HepG2 (cell line): ENCODE results near the gene HSP90AA1. TPM values are rescaled to one million over a fixed set of nuclear protein-coding genes. Genes with fewer than 3 reads are reported as not detected.
"Not testable (repeated sequence)": the region's sequence is repeated elsewhere in the genome, so short reads cannot be mapped to it uniquely, and the experiment has no call there.

ENCODE experiments used
- ATAC-seq: fragments of 200-7000 bp; cut with Tn5 transposase; 3 replicates; pipeline ENCODE4 v1.9.1; 2020; ENCODE audit warnings: mild to moderate bottlenecking, moderate library complexity
- BruUV-seq: library from RNA; stranded (reverse); fragments of 400-500 nt; replicated peaks from 2 replicates; lab custom pipeline; 2021; lab: Mats Ljungman, UMichigan
- CTCF ChIA-PET: fragments of 300-600 bp; formaldehyde crosslinking; extraction: SDS; loops from one replicate; lab custom pipeline; 2021; ENCODE audit warnings: low total read pairs, inconsistent platforms, low intra/inter-chr PET ratio; lab: Yijun Ruan, JAX
- POLR2A ChIA-PET: fragments of 350-600 bp; sonication (Branson Sonifier 250); formaldehyde crosslinking; loops from one replicate; lab custom pipeline; 2020; ENCODE audit warnings: antibody characterized with exemption, inconsistent platforms; lab: Yijun Ruan, JAX
- DNase-seq: peaks from one replicate; pipeline ENCODE4 v3.0.0-alpha.2; 2015; ENCODE audit warnings: low spot score
- FAIRE-seq: peaks from 3 replicates; lab custom pipeline; 2011; peaks lifted over from hg19 to GRCh38; lab: Jason Lieb, UNC
- H2AFZ ChIP-seq: one replicate; pipeline ENCODE4 v1.6.1; 2011; ENCODE audit warnings: low read length, inconsistent platforms
- H3K27ac ChIP-seq: fragments of 300-600 bp; 3 replicates; pipeline ENCODE4 v1.8.0; 2011; ENCODE audit warnings: mixed run types, mild to moderate bottlenecking, mixed read lengths, low read length, inconsistent platforms; ENCODE audit not compliant: insufficient read depth; ENCODE audit errors: extremely low read length
- H3K27me3 ChIP-seq, 2 experiments: fragments of 200-600 bp in 1 of 2; 2 replicates in 1 of 2; 3 replicates in 1 of 2; pipeline versions ENCODE4 v1.6.0 to v1.8.0; 2011; ENCODE audit warnings: low read length in 2 of 2, mild to moderate bottlenecking in 2 of 2, moderate library complexity in 2 of 2, inconsistent platforms in 1 of 2; ENCODE audit not compliant: insufficient read depth in 2 of 2, control insufficient read depth in 1 of 2
- H3K36me3 ChIP-seq, 2 experiments: fragments of 200-600 bp in 1 of 2; replicated peaks in 1 of 2; 2 replicates in 1 of 2; 3 replicates in 1 of 2; pipeline versions ENCODE4 v1.5.1 to v1.8.0; 2011; ENCODE audit warnings: low read length in 2 of 2, inconsistent platforms in 1 of 2; ENCODE audit not compliant: insufficient read depth in 2 of 2, control insufficient read depth in 1 of 2
- H3K4me1 ChIP-seq: 2 replicates; pipeline ENCODE4 v1.5.1; 2012; ENCODE audit warnings: low read length, inconsistent platforms; ENCODE audit not compliant: insufficient read depth
- H3K4me2 ChIP-seq: 2 replicates; pipeline ENCODE4 v1.6.0; 2011; ENCODE audit warnings: low read depth, low read length, inconsistent platforms
- H3K4me3 ChIP-seq, 3 experiments: fragments of 200-600 bp in 1 of 3; sonication (generic), shearing (Covaris generic) in 1 of 3; replicated peaks in 1 of 3; 2 replicates each; pipeline ENCODE4 v1.5.1; 2011 to 2016; ENCODE audit warnings: low read length in 3 of 3, inconsistent platforms in 2 of 3, low read depth in 2 of 3, mild to moderate bottlenecking in 2 of 3, control low read depth in 1 of 3, mixed read lengths in 1 of 3; ENCODE audit not compliant: insufficient read depth in 1 of 3
- H3K79me2 ChIP-seq: one replicate; pipeline ENCODE4 v1.6.1; 2011; ENCODE audit warnings: low read length, inconsistent platforms; ENCODE audit not compliant: insufficient read depth
- H3K9ac ChIP-seq: 2 replicates; pipeline ENCODE4 v1.6.0; 2011; ENCODE audit warnings: mild to moderate bottlenecking, low read depth, low read length, inconsistent platforms; ENCODE audit not compliant: insufficient read depth
- H3K9me3 ChIP-seq: 2 replicates; pipeline ENCODE4 v1.5.1; 2012; ENCODE audit warnings: mild to moderate bottlenecking, low read length
- H4K20me1 ChIP-seq: 2 replicates; pipeline ENCODE4 v1.6.0; 2011; ENCODE audit warnings: inconsistent platforms, mild to moderate bottlenecking, low read length, moderate library complexity; ENCODE audit not compliant: insufficient read depth
- ARID4A ChIP-seq: sonication (generic); formaldehyde crosslinking; IDR thresholded peaks from 2 replicates; pipeline ENCODE4 v1.5.0; 2020; ENCODE audit warnings: mild to moderate bottlenecking, missing genetic modification reagents, borderline replicate concordance
- FOXO4 ChIP-seq: sonication (generic); formaldehyde crosslinking; conservative IDR thresholded peaks from 2 replicates; pipeline ENCODE4 v1.8.1; 2023; ENCODE audit warnings: missing genetic modification reagents
- HNRNPUL1 ChIP-seq: fragments of 200-400 bp; formaldehyde crosslinking; IDR thresholded peaks from 2 replicates; pipeline ENCODE4 v1.6.1; 2017; ENCODE audit warnings: low read depth, mild to moderate bottlenecking, low read length, moderate library complexity
- HOXA3 ChIP-seq: sonication (generic); formaldehyde crosslinking; IDR thresholded peaks from 2 replicates; pipeline ENCODE4 v1.5.0; 2020; ENCODE audit warnings: missing genetic modification reagents
- HOXA7 ChIP-seq: sonication (generic); formaldehyde crosslinking; IDR thresholded peaks from 2 replicates; pipeline ENCODE4 v1.8.1; 2022; ENCODE audit warnings: mild to moderate bottlenecking, missing genetic modification reagents, moderate library complexity
- MATR3 ChIP-seq: sonication (generic); formaldehyde crosslinking; IDR thresholded peaks from 2 replicates; pipeline ENCODE4 v1.4.0; 2020; ENCODE audit warnings: missing genetic modification reagents
- NR2F6 ChIP-seq, 2 experiments: IDR thresholded peaks; 2 replicates each; pipeline ENCODE4 v1.6.1; 2016; ENCODE audit warnings: antibody characterized with exemption in 1 of 2, mild to moderate bottlenecking in 1 of 2
- RELA ChIP-seq: sonication (generic); formaldehyde crosslinking; IDR thresholded peaks from 2 replicates; pipeline ENCODE4 v1.4.0; 2020; ENCODE audit warnings: missing genetic modification reagents
- SIN3A ChIP-seq: IDR thresholded peaks from 2 replicates; pipeline ENCODE4 v1.6.1; 2011; ENCODE audit warnings: low read depth, mild to moderate bottlenecking, control low read depth, low read length, borderline replicate concordance
- ZNF589 ChIP-seq: sonication (generic); formaldehyde crosslinking; conservative IDR thresholded peaks from 2 replicates; pipeline ENCODE4 v1.8.0; 2022; ENCODE audit warnings: mild to moderate bottlenecking, moderate library complexity, missing genetic modification reagents
- WGBS: methylation state at CpG from one replicate; pipeline ENCODE4 v1.1.6; 2017; ENCODE audit warnings: low lambda C conversion rate; 5-methylcytosine and 5-hydroxymethylcytosine counted together
- in situ Hi-C: cut with HindIII; loops from 2 replicates; pipeline ENCODE4 v1.10.0; 2017; ENCODE audit warnings: low pct_unique_long_range_greater_than_20kb; ENCODE audit not compliant: extremely low pct_ligation_motif_present
- intact Hi-C: fragments of 100-400 bp; cut with micrococcal nuclease; formaldehyde crosslinking; loops from one replicate; pipeline ENCODE4 v1.10.0; 2022; ENCODE audit not compliant: unreplicated experiment
- polyA plus RNA-seq, 8 experiments: library from polyadenylated mRNA; depleted of rRNA in 3 of 8; stranded (reverse) in 7 of 8; unstranded in 1 of 8; fragments of >200 nt; fragmentation: Illumina TruSeq in 4 of 8; extraction: Trizol in 4 of 8; gene quantifications; 2 replicates each; pipeline versions ENCODE4 v1.2.1 to v1.2.3, GENCODE V29; 2011 to 2016; ENCODE audit warnings: low read depth in 4 of 8, missing spikeins in 1 of 8, mixed read lengths in 1 of 8; ENCODE audit not compliant: insufficient read depth in 1 of 8
- total RNA-seq, 5 experiments: library from RNA; depleted of rRNA; stranded (reverse); fragments of >200 nt; fragmentation: Illumina TruSeq; extraction: Trizol; gene quantifications; 2 replicates each; pipeline ENCODE4 v1.2.3, GENCODE V29; 2016; ENCODE audit warnings: low read depth in 1 of 5

Gene HSP90AA1
- total and polyA plus RNA-seq, 2 of the 13 experiments (the other 11 are each of a cell fraction or from before 2014, with no cell fraction given): 262 to 636 TPM

GRCh38 chr14:102064590-102064989 is 22.3 kb downstream of the HSP90AA1 start:
- H2AFZ ChIP-seq, DNase-seq, H4K20me1 ChIP-seq, H3K4me3 ChIP-seq, H3K36me3 ChIP-seq, H3K9ac ChIP-seq, H3K9me3 ChIP-seq, ATAC-seq, H3K79me2 ChIP-seq, H3K27me3 ChIP-seq, H3K27ac ChIP-seq, FAIRE-seq, intact Hi-C loops, BruUV-seq: not testable (repeated sequence)
- POLR2A ChIA-PET: interaction anchor here (2.3 kb wide), 1 partner anchor 32 kb away, joined by 9 read pairs; no protein-coding TSS in a partner anchor
- in situ Hi-C loops: loop anchor here (5.0 kb wide), 1 partner anchor 33 kb away; no protein-coding TSS in a partner anchor
- WGBS: 67% methylated on average over 8 of the region's 8 CpGs
- Histone ChIP-seq H3K4me2 (peak overlapping the region; percentile 93; the same call in 1 of the 2 replicates), H3K4me1 (peaks cover 13% of the 10 kb centered on the region)
- CTCF ChIA-PET: interaction anchor here (2.7 kb wide), 1 partner anchor 31 kb away, joined by 22 read pairs; no protein-coding TSS in a partner anchor

GRCh38 chr14:102063808-102064429 is 22.9 kb downstream of the HSP90AA1 start:
- Histone ChIP-seq H3K27ac (no peak overlapping the region), H3K79me2 (no peaks in the 10 kb centered on the region), H3K4me1 (peaks cover 13% of the 10 kb centered on the region), H4K20me1 (no peaks in the 10 kb centered on the region), H2AFZ (peak overlapping the region; percentile 10), H3K4me2 (peak overlapping the region; percentile 93), H3K9me3 (no peaks in the 10 kb centered on the region), H3K9ac (peak overlapping the region; percentile 41), H3K4me3 (peak overlapping the region; percentile 22 to 68 (median 47)), H3K36me3 (no peaks in the 10 kb centered on the region), H3K27me3 (peaks cover 2 to 3% of the 10 kb centered on the region in 2 experiments; a peak in 3 of 5 replicates)
- peak; percentile 53 for ATAC-seq
- no TSS peak for BruUV-seq
- ChIA-PET POLR2A (interaction anchor here (1.2 to 2.3 kb wide), 2 partner anchors 15 to 33 kb away, joined by 4 to 9 read pairs; no protein-coding TSS in a partner anchor), CTCF (interaction anchor here (2.7 kb wide), 1 partner anchor 32 kb away, joined by 22 read pairs; no protein-coding TSS in a partner anchor)
- DNase-seq: no peak
- intact Hi-C loops (loop anchor here (1.0 kb wide), 1 partner anchor 32 kb away; no protein-coding TSS in a partner anchor), in situ Hi-C loops (loop anchor here (5.0 kb wide), 1 partner anchor 33 kb away; no protein-coding TSS in a partner anchor)
- peak; percentile 36 for FAIRE-seq
- WGBS: 2% methylated on average over 12 of the region's 14 CpGs
- TF ChIP-seq ZNF589 (CRISPR knock-in tag) (no peak), MATR3 (no peak), SIN3A (no peak), HOXA7 (no peak), FOXO4 (CRISPR knock-in tag) (no peak), ARID4A (CRISPR knock-in tag) (peak; percentile 15; the same call in 1 of the 2 replicates), HOXA3 (CRISPR knock-in tag) (0 out of 2 replicates have a peak, but pooled peaks have one; percentile 3), HNRNPUL1 (no peak), RELA (CRISPR knock-in tag) (no peak), NR2F6 (IDR thresholded peaks at IDR 0.05) (peak; percentile 60; the same call in 1 of the 2 replicates), NR2F6 (CRISPR knock-in tag; IDR thresholded peaks at IDR 0.05) (peak; percentile 51; the same call in 1 of the 2 replicates)
